HG02623 (cell line): ENCODE results near the gene FARP2.

Experiments used
- ATAC-seq: cut with Tn5 transposase; IDR thresholded peaks from one replicate; pipeline ENCODE4 v1.9.1; 2021; ENCODE audit warnings: moderate library complexity; ENCODE audit not compliant: unreplicated experiment

FARP2 gene

DNA sequence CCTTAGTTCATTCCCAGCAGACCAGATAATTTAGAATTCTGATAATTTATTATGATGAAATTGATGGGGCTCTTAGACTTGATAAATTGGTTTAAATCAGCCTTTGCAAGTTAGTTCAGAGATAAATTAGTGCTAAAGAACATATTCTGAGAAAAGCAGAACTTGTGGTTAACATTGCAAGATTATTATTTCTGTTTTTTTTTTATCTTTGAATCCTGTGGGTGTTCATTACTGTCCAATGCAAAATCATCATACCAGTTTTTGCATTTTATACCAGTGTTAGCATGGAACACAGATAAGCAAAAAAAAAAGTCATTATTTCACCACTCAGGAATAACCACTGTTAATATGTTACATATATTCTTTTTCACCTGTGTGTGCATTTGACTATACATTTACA is 31.3 kb upstream of the FARP2 start:
- ATAC-seq, result no peak

DNA sequence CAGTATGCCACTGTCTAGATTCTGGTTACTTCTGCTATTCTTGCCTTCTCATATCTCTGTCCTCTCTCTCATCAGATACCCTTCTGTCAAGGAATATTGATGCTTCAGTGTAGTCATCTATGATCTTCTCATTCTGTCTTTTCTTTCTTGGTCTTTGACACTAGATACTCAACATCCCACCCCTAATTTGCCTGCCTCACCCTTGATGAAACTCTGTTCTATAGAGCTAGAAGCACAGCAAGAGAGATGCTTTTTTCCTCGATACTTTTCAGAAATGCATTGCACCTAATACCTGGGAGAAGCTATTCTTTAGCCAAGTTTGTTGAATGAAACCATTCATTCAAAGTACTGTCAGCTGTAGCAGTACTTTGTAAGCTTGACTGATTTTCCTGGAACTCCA is 30.8 kb upstream of the FARP2 start:
- ATAC-seq, result no peak

DNA sequence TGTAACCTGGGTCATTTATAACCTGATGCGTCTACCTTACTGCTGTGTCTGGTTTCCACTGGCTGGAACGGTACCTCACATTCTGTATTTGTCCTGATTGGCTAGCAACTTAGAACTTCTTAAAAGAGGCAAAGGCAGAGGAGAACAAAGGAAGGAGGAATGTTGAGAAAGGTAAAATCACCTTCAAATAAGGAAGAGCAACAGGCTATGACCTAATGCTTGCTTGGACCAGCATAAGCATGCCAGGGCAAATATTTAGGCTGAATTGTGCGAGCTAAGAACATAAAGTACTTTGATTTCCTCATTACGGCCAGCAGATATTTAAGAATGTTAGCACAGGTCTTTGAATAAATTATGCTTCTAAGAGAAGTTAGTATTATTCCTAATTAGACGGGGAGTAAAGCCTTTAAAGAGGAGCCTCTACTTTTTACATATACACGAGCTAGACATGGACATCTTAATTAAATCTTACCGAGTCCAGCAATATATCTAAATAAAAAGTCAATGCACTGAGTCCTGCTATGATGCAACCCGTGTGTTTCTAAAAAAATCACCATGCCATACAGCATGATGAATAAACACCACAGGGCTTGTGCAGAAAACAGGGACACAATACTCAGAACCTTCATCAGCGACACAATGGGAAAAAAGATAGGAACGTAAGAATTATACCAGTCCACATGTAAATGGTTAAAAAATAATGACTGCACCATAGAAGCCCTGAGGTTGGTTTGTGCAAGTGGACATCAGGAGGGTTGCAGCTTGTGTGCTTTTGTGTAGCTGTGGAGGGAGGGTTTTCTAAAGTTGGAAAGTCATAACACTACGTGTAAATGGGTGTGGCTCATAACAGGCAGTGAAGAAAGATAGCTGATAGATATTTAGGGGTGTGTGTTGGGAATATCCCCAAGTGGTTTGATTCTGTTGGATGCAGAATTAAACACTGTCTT is 26.1 kb upstream of the FARP2 start:
- ATAC-seq, result no peak

DNA sequence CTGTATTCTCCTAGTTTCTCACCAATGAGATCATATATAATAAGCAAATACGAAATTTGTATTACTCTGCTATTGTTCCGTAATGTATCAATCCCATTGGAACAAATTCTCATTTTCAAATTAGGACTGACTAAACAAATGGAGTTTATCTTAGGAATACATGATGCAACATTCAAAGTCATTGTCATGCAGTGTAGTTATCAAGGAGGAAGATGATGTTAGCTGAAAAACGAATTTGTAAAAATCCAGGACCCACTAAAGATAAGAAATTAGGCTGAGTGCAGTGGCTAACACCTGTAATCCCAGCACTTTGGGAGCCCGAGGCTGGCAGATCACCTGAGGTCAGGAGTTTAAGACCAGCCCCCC is 25.5 kb upstream of the FARP2 start:
- ATAC-seq, result no peak

DNA sequence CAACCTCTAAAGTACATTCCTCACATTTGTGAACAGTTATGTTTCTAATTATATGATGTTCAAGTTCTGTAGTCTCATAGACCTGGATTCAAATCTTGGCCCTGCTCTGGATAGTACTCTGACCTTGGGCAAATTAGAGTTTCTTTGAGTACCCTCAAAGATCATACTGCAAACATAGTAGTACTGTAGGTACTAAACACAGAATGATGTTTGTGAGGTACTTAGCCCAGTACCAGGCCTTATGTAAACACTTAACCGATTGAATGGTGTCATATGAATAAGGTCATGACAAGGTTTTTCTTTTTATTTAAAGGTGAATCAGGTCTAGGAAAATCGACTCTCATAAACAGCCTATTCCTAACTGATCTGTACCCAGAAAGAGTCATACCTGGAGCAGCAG is 21.3 kb upstream of the FARP2 start:
- ATAC-seq, result no peak

DNA sequence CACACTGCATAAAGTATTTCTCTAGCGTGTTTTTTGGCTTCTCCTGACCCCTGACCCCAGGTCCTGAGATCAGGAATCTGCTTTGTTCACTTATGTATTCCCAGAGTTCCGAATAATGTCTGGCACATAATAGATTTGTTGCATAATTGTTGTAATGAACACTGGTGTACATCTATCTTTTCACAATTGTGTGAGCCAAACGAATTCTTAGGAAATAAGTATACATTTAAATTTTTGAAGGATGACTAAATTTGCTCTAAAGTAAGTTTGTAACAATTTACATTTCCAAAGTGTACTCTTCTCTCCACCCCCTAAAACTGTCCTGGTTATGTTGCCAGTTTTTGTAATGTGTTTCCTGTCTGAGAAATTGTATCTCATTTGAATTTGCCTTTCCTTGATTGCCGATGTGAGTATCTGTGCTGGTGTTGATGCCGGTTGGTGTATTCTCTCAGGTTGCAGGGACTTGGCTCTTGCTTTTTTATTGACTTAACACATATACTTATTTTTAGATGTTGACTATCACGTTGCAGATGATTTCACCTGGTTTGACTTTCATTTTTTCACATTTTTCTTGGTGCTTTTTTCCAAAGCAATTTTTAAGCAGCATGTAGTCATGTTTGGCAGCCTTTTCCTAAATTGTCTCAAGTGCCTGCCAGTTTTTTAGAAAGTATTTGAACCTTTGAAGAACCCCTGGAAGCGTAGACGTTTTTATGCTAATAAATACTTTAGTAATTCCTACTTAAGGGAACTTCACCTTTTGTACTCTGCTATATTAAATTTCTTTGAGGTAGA is 16.1 kb upstream of the FARP2 start:
- no peak for ATAC-seq

DNA sequence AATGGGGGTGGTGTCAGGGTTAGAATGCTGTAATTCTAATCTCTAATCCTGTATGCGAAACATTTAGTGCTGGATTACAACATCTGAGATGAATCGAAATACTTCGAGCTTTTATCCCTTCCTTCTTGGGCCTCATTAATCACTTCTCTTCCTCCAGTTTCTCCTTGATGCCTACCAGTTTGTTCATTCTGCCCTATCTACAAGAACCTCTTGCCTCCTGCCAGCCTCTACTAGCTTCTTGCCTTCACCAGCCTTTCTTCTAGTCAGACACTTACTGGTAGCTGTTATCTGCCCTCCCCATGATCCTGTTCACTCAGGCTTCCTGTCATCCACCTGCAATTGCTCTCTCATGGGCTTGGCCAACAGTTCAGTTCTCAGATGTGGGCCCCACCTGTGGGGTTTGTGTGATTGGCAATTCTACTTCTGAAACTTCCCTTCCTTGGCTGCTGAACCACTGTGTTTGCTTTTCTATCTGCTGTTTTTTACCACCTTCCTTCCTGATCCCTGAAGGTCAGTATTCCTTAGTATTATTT is 15.4 kb upstream of the FARP2 start:
- no peak for ATAC-seq

DNA sequence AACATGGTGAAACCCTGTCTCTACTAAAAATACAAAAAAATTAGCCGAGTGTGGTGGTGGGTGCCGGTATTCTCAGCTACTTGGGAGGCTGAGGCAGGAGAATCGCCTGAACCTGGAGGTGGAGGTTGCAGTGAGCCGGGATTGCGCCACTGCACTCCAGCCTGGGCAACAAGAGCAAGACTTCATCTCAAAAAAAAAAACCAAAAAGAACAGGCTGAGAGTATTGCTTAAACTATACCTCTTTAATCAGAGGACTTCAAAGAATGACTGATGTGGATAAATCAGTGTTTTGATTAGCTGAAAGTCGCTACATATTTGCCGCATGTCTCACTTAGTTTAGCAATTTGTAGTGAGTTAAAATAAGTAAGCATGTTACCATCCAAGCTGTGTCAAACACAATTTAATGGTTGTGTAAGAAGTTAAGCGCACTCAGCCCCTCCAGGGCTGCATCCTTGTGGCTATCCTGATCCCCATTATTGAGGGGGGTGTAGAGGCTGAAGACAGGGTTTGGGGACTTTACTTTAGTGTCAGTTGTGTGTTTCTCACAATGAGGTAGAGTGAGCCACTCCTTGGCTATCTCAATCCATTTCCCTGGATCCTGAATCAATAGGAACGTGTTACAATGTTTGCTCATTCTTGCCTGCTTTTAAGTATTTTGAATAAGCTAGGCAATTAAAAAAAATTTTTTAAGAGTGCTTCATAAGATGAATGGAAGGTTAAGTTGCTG is 11.0 kb upstream of the FARP2 start:
- ATAC-seq, result no peak

DNA sequence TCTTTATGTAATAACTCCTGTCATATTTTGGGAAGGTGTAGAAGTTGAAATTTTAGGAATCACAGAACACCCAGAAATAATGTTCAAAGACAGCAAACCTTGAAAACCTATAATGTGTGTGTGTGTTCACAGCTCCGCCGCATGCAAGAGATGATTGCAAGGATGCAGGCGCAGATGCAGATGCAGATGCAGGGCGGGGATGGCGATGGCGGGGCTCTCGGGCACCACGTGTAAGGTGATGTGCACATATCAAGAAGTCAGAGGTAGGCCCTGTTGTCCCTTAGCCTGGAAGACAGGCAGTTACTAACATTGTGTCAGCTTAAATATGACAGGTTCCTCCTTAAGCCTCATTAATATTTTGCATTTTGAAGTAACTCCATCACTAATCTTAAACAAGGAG is 6.1 kb upstream of the FARP2 start:
- no peak for ATAC-seq

DNA sequence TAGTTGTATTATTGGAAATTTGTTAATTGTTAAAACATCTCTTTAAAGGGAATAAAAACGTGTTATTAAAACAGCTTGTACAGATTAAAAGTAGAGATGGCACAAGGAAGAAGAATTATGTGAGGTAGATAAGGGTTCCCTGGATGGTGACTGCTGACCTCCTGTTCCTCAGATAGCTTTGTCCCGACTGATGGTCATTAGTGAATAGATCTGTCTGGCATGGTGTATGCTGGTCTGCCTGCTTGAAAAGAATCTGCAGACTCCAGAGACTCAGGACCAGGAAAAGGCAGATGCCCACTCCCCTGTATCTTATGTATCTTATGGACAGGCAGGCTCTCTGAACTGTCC is 5.6 kb upstream of the FARP2 start:
- no peak for ATAC-seq

DNA sequence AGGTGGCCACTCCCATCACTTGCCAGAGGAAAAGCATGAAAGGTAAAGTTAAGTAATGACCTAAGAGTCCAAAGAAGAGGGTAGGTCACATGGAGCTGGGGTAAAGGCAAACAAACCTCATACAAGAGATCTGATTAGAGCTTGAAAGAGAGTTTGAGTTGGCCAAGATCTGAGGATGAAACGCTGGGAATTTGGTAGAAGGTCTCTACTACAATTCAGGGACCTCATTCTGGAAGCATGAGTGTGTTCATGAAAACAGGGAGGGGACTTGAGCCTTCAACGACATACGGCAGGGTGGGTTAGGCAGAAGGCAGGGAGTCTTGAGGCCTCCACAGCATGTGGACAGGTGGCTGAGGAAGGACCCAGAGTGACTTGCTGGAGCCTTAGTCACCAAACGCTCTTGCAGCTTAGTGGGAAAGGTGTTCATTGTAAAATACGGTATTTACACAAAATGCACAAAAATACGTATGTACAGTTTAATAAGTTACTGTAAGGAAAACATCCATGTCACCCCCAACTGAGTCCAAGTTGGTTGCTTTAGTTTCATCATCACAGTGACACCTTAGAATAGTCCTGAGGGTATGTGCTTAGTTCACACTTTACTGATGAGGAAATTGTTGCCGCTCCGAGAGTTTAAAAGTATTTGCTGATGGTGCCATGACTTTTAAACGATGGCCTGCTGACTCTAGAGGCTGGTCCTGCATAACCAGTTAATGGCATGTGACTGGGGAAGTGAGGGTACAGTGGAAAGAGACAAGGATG is 5.0 kb upstream of the FARP2 start:
- ATAC-seq, result no peak

DNA sequence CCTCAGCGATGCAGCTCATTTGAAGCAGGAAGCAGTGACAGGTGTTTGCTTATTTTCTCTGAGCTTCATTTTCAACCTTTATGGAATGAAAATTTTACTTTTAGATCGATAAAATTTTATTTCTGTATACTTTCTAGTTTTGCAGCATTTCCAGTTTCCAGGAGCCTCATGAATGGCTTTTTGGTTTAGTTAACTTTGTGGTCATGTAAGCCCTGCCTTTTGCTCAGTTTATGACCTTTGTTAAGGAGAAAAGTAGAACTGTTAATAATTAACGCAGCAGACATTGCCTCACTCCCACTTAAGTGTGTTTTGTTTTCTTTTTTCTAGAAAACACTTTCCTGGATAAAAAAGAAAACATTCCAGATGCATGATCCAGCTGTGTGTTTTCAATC is 4.4 kb upstream of the FARP2 start:
- no peak for ATAC-seq

DNA sequence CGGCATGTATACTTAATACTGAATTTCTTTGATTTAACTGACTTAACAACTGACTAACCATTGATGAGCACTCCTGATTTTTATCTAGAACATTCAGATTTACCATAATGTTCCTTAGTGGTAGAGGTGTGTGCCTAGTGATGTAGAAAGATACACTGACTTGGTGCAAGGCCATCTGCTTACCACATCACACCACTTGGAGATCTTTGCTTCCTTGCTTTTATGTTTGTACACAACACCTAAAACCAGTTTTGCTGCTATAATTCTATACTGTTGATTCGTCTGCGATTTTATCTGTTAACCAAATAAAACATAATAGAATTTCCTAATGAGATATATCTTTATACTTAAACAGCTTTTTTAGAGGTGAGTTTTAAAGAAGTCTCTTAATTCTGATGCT is 3.9 kb upstream of the FARP2 start:
- no peak for ATAC-seq

DNA sequence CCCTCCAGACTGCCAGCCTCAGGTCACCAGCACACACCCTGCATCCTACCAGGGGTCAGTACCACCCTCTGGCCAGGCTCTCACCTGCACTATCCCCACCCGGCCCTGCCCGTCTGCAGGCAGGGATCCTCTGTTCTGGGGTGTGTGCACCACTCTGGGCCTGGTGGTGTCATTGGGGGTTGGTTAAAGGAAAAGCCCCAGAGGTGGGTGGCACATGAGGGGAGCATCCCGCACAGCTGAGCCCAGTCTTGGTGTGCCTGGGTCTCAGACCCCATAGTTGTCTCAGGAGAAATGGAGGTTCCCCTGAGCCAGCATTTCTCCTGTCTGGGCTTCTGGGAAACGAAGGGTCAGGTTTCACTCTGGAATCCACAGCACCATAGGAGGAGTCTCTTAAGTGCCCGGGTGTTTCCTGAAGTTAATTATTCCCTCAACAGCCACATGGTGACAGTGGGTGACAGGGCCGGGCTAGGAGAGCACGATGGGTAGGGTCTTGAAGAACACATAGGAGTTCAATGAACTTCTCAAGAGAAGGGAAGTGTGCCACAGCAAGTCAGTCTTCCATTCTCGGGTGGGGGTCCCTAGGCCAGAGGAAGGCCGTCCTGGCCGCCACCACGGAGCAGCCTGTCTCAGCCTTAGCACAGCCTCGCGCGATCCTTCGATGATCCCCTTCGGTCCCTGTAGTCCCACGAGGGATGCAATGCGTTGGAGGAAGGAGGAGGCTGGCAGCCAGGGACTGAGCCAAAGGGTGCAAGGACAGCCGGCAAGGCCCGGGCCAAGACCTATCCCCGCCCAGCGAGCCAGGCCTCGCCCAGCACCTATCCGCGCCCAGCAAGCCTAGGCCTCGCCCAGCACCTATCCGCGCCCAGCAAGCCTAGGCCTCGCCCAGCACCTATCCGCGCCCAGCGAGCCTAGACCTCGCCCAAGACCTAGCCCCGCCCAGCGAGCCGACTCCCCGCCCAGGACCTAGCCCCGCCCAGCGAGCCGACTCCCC is 1.1 kb upstream of the FARP2 start:
- ATAC-seq, result no peak

DNA sequence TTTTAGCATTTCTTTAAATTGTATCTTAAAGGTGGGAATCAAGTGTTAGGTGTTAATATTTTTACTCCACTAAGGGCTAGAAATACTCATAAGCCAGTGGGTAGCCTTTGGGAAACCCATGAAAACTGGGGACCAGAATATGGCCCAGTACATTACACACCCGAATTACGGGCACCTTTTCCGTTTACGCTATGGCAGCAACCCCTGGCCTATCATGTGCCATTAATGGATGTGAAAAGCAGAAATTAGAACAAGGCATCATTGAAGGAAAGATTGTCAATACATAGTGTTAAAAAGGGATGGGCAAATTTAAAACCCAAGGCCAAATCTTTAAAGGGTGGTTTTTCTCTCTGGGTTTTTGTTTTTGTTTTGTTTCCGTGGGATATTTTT is 781 bp downstream of the FARP2 start:
- ATAC-seq, result no peak

DNA sequence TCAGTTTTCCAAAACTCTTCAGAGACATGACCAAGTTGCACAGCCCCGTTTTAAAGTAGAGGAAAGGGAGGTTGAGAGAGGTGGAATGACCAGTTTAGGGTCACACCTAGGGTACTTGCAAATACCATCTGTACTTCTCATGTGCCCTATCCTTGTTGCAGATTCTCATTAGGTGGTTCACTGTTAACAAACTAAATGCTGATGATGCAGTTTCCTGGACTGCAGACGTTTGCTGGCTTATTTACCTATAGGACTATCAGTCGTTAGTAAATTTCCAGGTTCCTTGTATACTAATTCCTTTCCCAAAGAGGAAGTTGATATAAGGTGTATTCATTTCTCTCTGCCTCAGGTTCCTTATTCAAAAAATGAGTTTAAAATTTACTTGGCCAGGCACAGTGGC is 1.4 kb downstream of the FARP2 start:
- no peak for ATAC-seq

DNA sequence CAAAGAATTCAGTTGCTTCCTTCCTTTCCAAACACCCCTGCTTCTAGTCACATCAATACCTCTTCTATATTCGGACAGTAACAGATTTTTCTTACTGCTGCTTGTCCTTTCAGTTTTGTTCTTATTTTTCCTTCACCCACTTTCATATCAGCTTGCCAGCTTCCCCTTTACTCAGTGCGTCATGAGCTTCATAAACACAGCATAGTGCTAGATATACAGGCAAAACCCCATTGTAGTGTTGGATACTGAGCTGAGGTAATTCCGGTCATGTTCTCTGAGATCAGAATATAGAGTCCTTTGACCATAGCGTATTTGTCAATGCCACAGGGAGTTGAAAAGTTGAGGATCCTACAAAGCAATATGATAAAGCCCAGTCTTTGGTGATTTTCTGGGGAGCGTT is 2.4 kb downstream of the FARP2 start:
- no peak for ATAC-seq

DNA sequence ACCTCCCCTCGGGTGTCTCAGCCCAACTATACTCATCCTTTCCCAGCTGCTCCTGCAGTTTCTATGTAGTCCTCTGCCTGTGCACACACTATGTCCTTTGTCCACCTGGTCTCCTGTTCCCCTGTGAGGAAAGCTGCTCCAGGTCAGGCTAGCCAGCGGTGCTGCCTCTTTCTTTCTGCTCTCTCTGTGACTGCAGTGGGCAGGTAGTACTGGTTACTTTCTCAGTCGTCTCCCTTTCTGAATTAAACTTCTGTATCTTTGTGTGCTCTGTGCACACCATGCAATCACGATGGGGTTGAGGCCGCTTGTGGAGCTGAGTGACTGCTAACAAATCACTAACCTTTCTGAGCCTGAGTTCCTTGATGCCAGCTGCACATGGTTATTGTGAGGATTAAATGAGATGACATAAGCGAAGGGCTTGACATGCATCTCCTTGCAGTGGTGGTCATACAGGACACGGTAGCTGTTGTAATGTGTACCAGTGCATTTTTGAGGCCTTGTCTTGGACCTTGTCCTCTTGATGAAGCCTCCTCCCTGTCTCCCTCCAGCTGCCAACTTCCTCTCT is 3.5 kb downstream of the FARP2 start:
- ATAC-seq, result no peak

DNA sequence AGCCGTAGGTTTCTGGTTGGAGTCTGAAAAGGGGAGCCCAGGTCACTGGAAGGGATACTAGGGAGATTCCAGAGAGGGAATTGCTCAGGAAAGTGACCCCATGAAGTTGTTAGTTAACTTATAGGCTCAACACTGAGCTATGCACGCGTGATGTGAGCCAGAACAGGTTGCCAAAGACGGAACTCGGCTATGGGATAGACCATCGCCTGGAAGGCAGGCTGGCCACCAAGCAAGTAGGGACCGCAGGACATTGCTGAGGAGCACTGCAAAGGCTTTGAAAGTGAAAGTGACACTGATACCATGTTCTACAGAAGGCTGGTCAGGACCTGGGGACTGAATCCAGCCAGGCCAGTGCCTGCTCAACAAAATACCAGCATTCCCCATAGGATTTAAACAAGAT is 7.3 kb downstream of the FARP2 start:
- ATAC-seq, result no peak
